Activated CD8-positive, alpha-beta memory T cell treated with anti-CD3 and anti-CD28 coated beads, Interleukin-2, amount 50 U/mL, for 24 hours (primary cell): ENCODE results near the gene ISX.

ENCODE experiments used
- DNase-seq: peaks from one replicate; pipeline ENCODE4 v3.0.0-alpha.2; 2020; ENCODE audit errors: extremely low read depth

Gene ISX

DNA sequence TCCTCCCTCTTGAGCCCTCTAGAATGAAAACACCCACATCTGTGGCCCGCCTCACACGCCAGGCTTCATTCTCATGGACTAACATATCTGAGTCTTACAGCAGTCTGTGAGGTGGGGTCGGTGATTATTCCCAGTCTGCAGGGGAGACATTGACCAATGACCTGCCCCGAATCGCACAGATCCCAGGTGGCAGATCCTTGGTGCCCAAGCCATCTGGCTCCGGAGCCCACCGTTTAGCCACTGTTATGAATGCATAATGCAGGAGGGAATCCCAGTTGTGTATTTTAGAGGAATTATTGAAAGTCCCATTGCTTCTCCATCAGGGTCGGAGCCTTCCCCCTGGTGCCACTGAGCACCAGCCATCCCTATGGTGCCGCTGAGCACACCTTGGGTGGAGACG, 47.4 kb downstream of the ISX start:
- no peak for DNase-seq

DNA sequence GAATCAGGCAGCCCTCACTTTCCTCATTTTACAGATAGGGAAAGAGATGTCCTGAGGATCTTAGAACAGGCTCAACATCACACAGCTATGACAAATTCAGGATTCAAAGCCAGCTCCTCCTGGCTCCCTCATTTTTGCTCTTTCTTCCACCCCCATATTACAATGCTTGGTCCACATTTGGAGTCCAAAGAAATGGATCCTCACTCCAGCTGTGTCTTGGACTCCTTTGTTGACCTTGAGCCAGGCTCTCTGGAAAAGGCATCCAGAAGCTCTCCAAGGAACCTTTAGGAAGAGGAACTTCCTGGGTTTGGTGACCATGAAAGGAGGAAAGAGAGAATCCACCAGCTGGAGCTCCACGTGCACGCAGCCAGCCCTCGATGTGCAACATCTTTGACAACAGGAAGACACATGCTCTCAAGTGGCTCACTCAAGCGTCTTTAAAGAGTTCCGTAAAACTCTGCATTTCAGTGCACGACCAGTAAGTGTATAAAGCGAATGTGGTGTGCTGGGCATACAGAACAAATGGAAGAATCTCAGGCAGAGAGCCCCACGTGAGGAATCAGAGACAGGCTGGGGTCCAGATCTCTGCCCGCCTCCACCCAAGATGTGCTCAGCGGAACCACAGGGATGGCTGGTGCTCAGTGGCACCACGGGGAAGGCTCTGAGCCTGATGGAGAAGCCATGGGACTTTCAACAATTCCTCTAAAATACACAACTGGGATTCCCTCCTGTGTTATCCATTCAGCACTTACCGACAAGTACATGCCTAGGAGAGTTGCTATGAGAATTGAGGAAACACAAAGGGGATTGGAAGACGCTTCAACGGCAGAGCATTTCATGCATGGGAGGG, 48.4 kb downstream of the ISX start:
- DNase-seq, result no peak

DNA sequence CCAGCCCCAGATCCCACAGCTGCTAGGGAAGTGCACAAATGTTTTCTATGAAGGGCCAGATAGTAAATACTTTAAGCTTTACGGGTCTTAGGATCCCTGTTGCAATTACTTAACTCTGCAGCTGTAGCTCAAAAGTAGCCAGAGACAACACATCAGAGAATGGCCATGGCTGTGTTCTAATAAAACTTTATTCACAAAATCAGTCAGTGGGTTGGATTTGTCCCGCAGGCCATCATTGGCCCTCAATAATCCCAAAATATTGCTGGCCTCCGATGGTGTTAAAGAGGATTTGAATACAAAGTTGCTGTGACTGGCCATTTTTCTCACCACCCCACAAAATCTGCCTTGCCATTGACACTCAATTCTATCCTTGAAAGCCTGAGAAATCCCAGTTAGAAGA, 49.6 kb downstream of the ISX start:
- DNase-seq, result no peak

DNA sequence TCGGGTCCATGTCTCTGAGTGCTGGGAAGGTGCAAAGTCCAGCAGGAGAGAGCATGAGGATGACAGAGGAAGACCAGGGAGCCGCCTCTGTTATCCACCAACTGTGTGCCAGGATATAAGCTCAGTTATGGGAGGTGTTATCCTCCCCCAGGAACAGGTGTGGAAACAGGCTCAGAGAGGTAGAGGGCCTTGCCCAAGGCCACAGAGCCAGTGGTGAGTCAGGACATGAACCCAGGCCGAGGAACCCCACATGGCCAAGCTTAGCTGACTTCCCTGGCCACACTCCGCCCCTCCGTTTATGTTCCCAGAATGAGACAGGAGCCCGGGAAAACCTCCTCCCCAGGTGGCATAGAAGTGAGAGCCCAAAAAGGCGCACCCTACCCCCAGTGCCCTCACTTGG, 50.3 kb downstream of the ISX start:
- DNase-seq, result no peak

DNA sequence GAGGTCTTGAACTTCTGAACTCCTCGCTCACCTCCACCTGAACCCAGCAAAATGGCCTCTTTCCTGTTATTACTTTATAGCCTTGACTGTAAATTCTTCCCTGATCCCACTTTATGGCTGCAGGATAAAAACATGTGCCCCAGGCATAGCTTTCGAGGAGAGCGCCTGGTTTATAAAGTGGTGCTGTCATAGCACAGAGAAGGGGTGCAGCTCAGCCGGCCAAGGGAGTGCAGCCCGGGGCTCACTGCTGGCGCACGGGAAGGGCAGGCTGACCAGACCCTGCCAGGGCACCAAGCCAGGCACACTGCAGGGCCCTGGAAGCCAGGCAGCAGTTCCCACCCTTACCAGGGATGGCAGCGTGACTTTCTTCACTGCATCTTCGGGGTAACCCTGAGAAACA, 50.9 kb downstream of the ISX start:
- no peak for DNase-seq

DNA sequence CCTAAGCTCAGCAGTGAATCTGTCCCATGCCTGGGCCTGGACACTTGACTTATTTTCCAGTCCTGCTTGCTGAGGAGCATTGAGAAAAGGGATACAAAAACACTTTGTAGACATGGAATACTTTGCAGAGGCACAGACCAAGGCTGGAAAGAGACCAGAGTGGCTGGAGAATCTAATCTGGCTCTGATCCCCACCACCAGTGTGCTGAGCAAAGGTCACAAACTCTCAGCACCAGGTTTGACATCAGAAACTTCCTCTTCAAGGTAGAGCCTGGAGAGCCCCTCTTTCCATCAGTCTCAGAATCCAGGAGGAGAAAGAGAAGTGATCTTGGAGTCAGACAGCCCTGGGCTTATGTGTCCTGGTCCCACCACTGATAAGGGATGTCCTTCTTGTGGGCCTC, 53.5 kb downstream of the ISX start:
- no peak for DNase-seq

DNA sequence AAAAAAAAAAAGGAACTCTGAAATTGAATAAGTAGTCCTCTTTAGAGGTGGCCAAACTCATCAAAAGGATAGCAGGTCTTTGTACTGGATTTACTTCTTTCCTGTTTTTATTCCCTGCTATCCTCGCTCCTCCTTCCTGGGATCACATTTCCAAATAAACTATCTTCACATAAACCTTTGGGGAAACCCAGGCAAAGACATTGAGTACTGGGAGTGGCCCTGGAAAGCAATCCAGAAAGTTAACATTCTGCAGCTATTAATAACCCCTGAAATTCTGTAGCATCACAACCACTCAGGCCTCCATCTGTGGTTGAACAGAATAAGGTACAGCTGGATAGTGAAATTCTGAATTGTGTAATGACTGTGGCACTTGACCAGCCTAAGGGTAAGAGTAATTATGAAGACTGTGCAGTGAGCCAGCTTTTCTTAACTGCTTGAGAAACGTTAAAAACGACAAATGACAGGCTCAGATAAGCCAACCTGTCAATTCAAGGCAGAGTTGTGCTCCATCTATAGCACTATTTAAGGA, 58.8 kb downstream of the ISX start:
- DNase-seq, result no peak

DNA sequence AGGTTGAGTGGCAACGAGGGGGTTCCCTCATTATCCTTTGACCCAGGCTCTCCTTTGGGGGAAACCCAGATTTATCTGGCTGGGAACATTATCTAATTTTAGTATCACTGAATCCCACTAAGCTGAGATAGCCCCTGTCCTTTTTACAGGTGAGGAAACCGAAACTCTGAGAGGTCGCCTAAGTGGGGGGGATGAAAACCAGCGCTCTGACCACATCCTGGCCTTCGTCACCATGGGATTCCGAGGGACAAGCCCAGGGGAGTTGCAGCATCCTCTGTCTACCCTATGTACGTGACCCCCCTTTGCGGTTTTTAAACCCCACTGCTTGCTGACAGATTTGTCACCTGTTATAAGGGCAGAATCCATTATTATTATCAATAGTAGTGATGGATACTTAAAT, 61.0 kb downstream of the ISX start:
- no peak for DNase-seq

DNA sequence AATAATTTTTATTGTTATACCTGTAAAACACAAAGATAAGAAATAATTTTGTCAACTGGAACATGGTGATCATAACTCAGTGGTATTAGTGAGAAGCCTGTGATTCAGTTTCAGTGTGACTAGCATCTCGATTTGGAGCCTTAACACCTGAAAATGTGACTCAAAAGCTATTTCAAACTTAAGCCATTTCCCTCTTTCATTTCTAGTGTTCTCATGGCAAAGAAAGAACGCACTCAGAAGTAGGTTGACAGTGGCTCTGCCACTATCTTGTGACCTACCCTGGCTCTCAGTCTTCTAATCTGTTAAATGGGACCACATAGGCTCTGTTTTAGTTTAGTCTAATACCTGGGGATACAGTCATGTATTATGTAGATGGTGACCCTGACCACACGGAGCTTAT, 62.7 kb downstream of the ISX start:
- DNase-seq, result no peak

DNA sequence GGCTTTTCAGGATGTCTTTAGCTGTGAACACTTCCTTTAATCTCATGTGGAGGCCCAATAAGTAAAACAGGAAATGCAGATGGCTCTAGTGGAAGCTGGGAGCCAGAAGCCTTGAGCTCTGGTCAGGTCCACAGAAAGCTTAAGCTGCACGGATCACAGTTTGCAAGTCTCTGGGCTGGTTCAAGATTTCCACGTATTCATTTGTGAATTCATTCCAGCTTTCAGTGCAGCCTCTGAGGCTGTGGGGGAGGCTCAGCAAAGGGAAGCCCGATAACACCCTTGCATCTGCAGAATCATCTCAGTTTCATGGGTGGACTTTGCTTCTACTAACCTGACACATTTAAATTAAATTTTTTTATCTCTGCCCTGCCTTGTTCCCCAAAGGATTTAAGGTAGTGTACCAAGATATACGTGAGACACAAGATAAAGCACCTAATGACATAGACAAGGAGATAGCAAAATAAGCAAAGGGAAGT, 65.6 kb downstream of the ISX start:
- no peak for DNase-seq

DNA sequence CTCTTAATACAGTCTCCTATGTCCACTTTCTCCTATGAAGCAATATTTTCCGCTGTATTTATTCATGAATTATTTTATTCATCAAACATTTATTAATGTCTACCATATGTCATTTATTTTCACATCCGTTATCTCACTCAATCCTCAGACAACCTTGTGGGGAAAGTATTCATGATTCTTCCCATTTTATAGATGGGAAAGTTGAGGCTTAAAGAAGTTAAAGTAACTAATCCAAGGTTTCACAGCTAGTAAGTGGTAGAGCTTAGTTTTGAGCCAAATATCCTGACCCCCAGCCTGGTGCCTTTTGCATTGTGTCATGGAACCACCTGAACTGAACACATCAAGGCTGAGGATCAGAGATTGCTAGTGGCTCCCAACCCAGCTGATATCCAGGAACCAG, 66.6 kb downstream of the ISX start:
- DNase-seq, result no peak

DNA sequence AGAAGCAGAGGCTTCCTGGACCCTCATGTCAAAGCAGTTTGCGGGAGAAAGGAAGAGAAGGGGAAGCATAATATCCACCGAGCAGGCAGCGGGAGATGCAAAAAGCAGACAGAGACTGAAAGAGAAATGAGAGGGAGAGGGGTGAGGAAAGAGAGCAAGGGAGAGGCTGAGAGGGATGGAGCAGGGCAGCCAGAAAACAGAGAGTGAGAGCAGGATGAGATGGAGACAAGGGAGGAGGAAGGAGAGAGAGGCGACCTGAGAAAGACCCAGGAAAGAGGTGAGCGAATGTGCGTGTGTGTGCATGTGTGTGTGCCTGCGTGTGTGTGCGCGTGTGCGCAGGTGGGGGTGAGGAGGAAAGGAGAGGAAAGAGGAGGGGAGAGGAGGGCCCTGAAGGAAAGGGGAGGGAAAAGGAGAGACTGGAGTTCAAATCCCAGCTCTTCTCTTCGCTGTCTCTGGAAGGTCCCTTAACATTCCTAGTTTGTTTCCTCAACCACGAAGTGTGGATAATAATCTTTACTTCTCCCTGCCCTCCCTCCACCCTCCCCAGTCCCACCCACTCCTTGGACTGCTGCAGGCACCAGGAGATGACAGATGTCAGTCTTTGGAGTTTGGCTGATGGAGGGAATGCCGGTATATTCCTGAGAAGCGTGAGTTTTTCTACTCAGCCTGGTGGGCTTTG, 67.9 kb downstream of the ISX start:
- no peak for DNase-seq

DNA sequence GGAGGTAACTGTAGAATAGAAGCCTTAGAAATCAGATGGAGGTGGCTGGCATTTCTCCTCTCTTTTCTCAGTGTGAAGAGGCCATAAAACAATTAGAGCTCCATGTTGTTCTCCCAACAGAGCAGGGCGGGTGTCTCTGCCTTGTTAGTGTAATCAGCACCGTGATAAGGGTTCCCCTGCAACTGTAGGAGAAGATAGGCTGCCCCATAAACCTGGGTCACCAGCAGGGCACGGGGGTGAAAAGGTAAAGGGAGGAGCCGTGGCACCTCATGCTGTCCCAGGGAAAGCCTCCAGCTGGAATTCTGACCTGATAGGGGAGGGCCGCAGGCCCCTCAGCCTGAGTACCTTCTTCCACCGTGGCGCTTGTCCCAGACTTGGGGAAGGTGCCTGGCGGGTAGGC, 68.7 kb downstream of the ISX start:
- no peak for DNase-seq

DNA sequence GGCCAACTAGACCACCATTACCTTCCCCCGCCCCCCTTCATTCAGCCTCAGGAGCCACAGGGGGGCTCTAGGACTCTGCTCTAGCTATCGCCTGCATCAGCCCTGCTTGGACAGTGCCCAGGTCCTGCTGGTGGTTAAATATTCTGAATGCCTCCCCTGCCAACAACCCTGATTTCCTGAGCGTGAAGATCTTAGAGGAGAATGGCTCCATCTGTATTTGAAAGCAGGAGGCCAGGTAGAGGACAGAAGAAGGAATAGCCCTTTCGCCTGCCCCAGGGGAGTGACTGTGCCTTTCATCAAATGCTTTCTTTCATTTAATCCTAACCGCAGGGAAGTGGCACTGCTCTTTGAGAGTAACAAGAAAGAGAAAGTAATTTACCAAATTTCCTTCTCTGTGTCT, 69.2 kb downstream of the ISX start:
- no peak for DNase-seq
